ENCODE results near the gene UGT1A8. TPM values are rescaled to one million over a fixed set of nuclear protein-coding genes. Genes with fewer than 3 reads are reported as not detected.

Gene UGT1A8
- total and polyA plus RNA-seq, 2 donors (not counting 3 experiments of a cell fraction or from before 2014, with no cell fraction given), result not detected

GRCh38 chr2:233686928-233687327, 69.5 kb downstream of the UGT1A8 start:
- Histone ChIP-seq H3K4me3 (replicated peaks in 1 of 3; ENCODE audit: insufficient read depth in 1 of 3, low read depth in 1 of 3, low read length in 3 of 3) (no peak overlapping the region), H3K4me1 (ENCODE audit: control insufficient read depth, extremely low read depth, insufficient read depth, low read length) (peaks cover 17% of the 10 kb centered on the region), H3K9me1 (replicated peaks; ENCODE audit: control insufficient read depth, extremely low read depth, insufficient read depth, low read length) (no peaks in the 10 kb centered on the region), H3K9ac (replicated peaks; ENCODE audit: extremely low read depth, insufficient read depth, low read length) (no peak overlapping the region), H3K27ac (ENCODE audit: insufficient read depth, low read depth, low read length) (no peak overlapping the region), H3K27me3 (ENCODE audit: control insufficient read depth in 2 of 2, insufficient read depth in 2 of 2, low read length in 2 of 2) (no peaks in the 10 kb centered on the region), H3K4me2 (ENCODE audit: insufficient read depth, low read length) (no peak overlapping the region), H3K9me3 (replicated peaks; ENCODE audit: control insufficient read depth, insufficient read depth, low read length) (no peaks in the 10 kb centered on the region), H4K20me1 (replicated peaks; ENCODE audit: control insufficient read depth, extremely low read depth, insufficient read depth, low read length) (no peaks in the 10 kb centered on the region), H3K36me3 (ENCODE audit: control insufficient read depth in 2 of 2, extremely low read depth in 1 of 2, insufficient read depth in 2 of 2, low read length in 2 of 2) (no peaks in the 10 kb centered on the region), H2AFZ (ENCODE audit: low read depth, low read length) (no peak overlapping the region), H3K79me2 (ENCODE audit: control insufficient read depth, insufficient read depth, low read length) (no peaks in the 10 kb centered on the region)
- POLR2A ChIA-PET, result no interaction called here
- no peak for TF ChIP-seq GATA2 (IDR thresholded peaks at IDR 0.05; ENCODE audit: insufficient read depth, insufficient read length, low read depth, low read length)
- no peak for DNase-seq (ENCODE audit: low read depth, low spot score)
- no peak for FAIRE-seq
- intact Hi-C loops (cut with micrococcal nuclease) (no loop called here), dilution Hi-C loops (cut with MboI; ENCODE audit: extremely low pct_ligation_motif_present, low sequenced_read_pairs) (no loop called here)
- CTCF ChIA-PET, result no interaction called here
- BruUV-seq (replicated peaks), result no TSS peak

DNA sequence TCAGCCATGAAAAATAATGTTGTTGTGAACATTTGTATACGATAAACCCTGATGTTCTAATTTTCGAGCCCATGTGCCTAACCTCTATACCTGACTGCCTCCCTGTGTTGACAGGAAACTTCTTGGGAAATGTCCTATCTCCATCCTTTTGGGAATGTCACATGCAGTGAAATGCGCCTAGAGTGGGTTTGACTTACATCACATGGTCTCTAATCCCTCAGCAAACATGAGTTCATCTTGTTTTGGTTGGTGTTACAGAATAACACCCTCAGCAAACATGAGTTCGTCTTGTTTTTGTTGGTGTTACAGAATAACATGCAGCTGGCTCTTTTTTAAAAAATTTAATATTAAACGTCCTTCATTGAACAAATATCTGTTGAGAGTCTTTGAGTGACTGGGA, 70.9 kb downstream of the UGT1A8 start:
- no peaks in the 10 kb centered on the region for H3K27me3 ChIP-seq (ENCODE audit: control insufficient read depth in 2 of 2, insufficient read depth in 2 of 2, low read length in 2 of 2)
- no peaks in the 10 kb centered on the region for H4K20me1 ChIP-seq (replicated peaks; ENCODE audit: control insufficient read depth, extremely low read depth, insufficient read depth, low read length)
- H3K4me2 ChIP-seq (ENCODE audit: insufficient read depth, low read length), result no peak overlapping the region
- POLR2A ChIA-PET, result no interaction called here
- peaks cover 17% of the 10 kb centered on the region for H3K4me1 ChIP-seq (ENCODE audit: control insufficient read depth, extremely low read depth, insufficient read depth, low read length)
- BruUV-seq (replicated peaks), result no TSS peak
- no peaks in the 10 kb centered on the region for H3K9me1 ChIP-seq (replicated peaks; ENCODE audit: control insufficient read depth, extremely low read depth, insufficient read depth, low read length)
- H3K4me3 ChIP-seq (replicated peaks in 1 of 3; ENCODE audit: insufficient read depth in 1 of 3, low read depth in 1 of 3, low read length in 3 of 3), result no peak overlapping the region
- H3K27ac ChIP-seq (ENCODE audit: insufficient read depth, low read depth, low read length), result no peak overlapping the region
- no peak overlapping the region for H2AFZ ChIP-seq (ENCODE audit: low read depth, low read length)
- FAIRE-seq (no peak), DNase-seq (ENCODE audit: low read depth, low spot score) (no peak)
- CTCF ChIA-PET, result interaction anchor here (1.0 kb wide), 1 partner anchor 19 kb away, joined by 3 read pairs; no protein-coding TSS in a partner anchor
- no peaks in the 10 kb centered on the region for H3K9me3 ChIP-seq (replicated peaks; ENCODE audit: control insufficient read depth, insufficient read depth, low read length)
- no peak overlapping the region for H3K9ac ChIP-seq (replicated peaks; ENCODE audit: extremely low read depth, insufficient read depth, low read length)
- intact Hi-C loops (cut with micrococcal nuclease) (no loop called here), dilution Hi-C loops (cut with MboI; ENCODE audit: extremely low pct_ligation_motif_present, low sequenced_read_pairs) (no loop called here)
- no peaks in the 10 kb centered on the region for H3K36me3 ChIP-seq (ENCODE audit: control insufficient read depth in 2 of 2, extremely low read depth in 1 of 2, insufficient read depth in 2 of 2, low read length in 2 of 2)
- TF ChIP-seq FOS (IDR thresholded peaks at IDR 0.05; ENCODE audit: borderline replicate concordance, insufficient read depth, low read length) (no peak), GATA2 (IDR thresholded peaks at IDR 0.05; ENCODE audit: insufficient read depth, insufficient read length, low read depth, low read length) (no peak), POLR2A (IDR thresholded peaks at IDR 0.05; ENCODE audit: low read depth, low read length) (no peak), POLR2AphosphoS5 (IDR thresholded peaks at IDR 0.05; ENCODE audit: insufficient read depth, low read depth, low read length) (no peak), CTCF (IDR thresholded peaks at IDR 0.05; ENCODE audit: extremely low read depth in 1 of 2, insufficient read depth in 1 of 2, low read depth in 1 of 2, low read length in 2 of 2) (no peak), JUN (IDR thresholded peaks at IDR 0.05; ENCODE audit: borderline replicate concordance, insufficient read depth, insufficient read length, low read depth) (no peak), MYC (IDR thresholded peaks at IDR 0.05; ENCODE audit: low read depth, low read length) (no peak), EZH2 (IDR thresholded peaks at IDR 0.05; ENCODE audit: borderline replicate concordance, low read depth, low read length, severe bottlenecking) (no peak)
- TF ChIP-seq, protein P1, sequence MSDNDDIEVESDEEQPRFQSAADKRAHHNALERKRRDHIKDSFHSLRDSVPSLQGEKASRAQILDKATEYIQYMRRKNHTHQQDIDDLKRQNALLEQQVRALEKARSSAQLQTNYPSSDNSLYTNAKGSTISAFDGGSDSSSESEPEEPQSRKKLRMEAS (IDR thresholded peaks at IDR 0.05; ENCODE audit: insufficient read depth, insufficient read length), result no peak
- H3K79me2 ChIP-seq (ENCODE audit: control insufficient read depth, insufficient read depth, low read length), result no peaks in the 10 kb centered on the region

All from endothelial cell of umbilical vein (primary cell).